Esophagus muscularis mucosa (tissue), 4 donors: ENCODE data around the gene ACAN.

Experiments used
- CTCF ChIP-seq, 3 experiments: fragments of 200-600 bp in 2 of 3; fragments of 450-650 bp in 1 of 3; sonication (generic) in 2 of 3; IDR thresholded peaks; one replicate each; pipeline ENCODE4 v1.5.1; 2017 to 2019; ENCODE audit warnings: antibody characterized with exemption in 3 of 3, mild to moderate bottlenecking in 2 of 3, moderate library complexity in 1 of 3
- EP300 ChIP-seq: sonication (generic); formaldehyde crosslinking; IDR thresholded peaks from one replicate; pipeline ENCODE4 v1.6.1; 2017; ENCODE audit warnings: antibody characterized with exemption
- POLR2A ChIP-seq: fragments of 450-650 bp; IDR thresholded peaks from one replicate; pipeline ENCODE4 v1.6.1; 2017; ENCODE audit warnings: antibody characterized with exemption, moderate library complexity, mild to moderate bottlenecking, low read depth
- POLR2AphosphoS5 ChIP-seq, 2 donors: sonication (generic); formaldehyde crosslinking; IDR thresholded peaks; one replicate each; pipeline ENCODE4 v1.6.1; 2017; ENCODE audit warnings: antibody characterized with exemption in 2 of 2

- no peak for TF ChIP-seq CTCF (IDR thresholded peaks at IDR 0.05)
- no peak for TF ChIP-seq POLR2AphosphoS5 (IDR thresholded peaks at IDR 0.05)
- no peak for TF ChIP-seq POLR2A
- no peak for TF ChIP-seq EP300
These were observed 101.0 kb downstream of the ACAN start for GRCh38 chr15:88904257-88904623.
